GM13976 (cell line): ENCODE measurements around the gene RHOJ.

ENCODE experiments used
- DNase-seq: peaks from one replicate; pipeline ENCODE4 v3.0.0; 2012; ENCODE audit warnings: low spot score
- in situ Hi-C: fragments of 300-500 bp; cut with MboI; formaldehyde crosslinking; loops from one replicate; pipeline ENCODE4 v1.12.0; 2022; ENCODE audit warnings: low sequenced_read_pairs, mixed read lengths, inconsistent platforms; ENCODE audit not compliant: unreplicated experiment
- TF ChIP-seq, protein P1 (sequence below): IDR thresholded peaks from 2 replicates; pipeline ENCODE4 v1.5.1; 2012; ENCODE audit warnings: borderline replicate concordance, mild to moderate bottlenecking; ENCODE audit not compliant: insufficient read depth; ENCODE audit errors: extremely low read depth, missing control alignments, control extremely low read depth

The RHOJ gene

DNA sequence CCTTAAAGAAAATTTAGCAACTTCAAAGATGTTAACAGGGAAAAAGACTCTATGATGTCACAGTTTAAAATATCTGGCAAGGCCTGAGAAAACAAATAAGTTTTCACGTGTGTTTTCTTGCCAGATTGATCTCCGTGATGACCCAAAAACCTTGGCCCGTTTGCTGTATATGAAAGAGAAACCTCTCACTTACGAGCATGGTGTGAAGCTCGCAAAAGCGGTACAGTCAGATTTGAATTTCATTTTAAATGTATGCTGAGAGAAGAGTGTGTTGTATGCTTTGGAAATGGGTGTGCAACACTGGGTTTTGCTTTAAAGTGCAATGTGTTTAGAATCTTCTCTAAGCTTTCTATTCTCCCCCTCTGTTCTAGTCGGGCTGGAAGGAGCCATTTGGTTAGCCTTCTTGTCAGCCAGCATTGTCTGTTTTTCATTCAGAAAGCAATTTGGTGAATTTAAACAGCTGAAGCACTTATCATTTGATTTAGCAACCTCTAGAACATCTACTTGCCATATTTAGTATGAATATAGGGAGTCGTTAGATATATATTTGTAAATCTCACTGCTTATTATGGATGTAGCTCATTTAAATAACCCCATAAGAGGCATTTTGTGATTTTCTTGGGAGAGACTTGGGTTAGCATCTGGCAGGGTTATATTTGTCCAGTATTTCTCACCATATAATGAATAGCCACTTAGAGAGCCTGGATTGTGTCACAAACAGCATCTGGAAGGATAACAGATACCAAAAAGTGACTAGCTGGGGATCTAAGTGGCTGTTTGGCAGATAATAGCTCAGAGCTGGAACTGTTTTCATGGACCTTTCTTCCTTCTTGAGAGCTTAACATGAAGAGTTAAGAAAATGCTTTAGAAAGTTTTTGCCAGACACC is 79.0 kb downstream of the RHOJ start:
- DNase-seq: no peak
- TF ChIP-seq, protein P1, sequence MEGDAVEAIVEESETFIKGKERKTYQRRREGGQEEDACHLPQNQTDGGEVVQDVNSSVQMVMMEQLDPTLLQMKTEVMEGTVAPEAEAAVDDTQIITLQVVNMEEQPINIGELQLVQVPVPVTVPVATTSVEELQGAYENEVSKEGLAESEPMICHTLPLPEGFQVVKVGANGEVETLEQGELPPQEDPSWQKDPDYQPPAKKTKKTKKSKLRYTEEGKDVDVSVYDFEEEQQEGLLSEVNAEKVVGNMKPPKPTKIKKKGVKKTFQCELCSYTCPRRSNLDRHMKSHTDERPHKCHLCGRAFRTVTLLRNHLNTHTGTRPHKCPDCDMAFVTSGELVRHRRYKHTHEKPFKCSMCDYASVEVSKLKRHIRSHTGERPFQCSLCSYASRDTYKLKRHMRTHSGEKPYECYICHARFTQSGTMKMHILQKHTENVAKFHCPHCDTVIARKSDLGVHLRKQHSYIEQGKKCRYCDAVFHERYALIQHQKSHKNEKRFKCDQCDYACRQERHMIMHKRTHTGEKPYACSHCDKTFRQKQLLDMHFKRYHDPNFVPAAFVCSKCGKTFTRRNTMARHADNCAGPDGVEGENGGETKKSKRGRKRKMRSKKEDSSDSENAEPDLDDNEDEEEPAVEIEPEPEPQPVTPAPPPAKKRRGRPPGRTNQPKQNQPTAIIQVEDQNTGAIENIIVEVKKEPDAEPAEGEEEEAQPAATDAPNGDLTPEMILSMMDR: no peak
- in situ Hi-C loops: no loop called here

DNA sequence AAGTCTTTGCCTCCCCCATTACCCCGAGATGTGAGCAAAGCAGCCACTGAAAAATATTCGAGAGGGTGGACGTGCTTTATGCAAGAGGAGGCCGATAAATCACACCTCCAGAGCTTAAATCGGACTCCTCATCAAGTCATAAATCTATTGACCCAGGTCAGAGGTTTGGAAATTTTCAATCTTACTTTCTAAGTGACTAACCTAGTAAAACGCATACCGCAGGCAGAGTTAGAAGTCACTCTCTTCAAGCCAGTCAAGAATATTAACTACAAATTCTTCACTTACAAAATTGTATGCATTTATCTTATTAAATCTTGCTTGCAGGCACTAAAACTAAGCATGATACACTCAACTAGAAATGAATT is 79.6 kb downstream of the RHOJ start:
- TF ChIP-seq, protein P1: no peak
- in situ Hi-C loops: no loop called here
- DNase-seq: no peak

DNA sequence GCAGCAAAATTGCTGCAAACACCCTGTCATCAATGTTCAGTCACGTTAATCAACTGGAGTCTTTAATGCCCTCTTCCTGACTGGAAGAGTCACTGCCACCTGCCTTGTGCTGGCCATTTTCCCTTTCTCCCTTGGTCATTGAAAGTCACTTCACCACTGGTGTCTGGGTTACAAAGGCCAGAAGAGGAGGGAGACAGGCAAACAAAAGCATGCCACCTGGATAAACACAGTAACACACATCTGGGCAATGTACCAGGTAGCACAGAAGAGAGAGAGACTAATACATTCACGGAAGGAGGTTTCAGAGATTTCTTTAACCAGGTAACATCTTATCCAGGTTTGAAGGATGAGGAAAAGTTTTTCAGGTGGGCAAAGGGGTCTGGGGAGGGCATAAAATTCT is 81.8 kb downstream of the RHOJ start:
- TF ChIP-seq, protein P1: no peak
- DNase-seq: no peak
- in situ Hi-C loops: no loop called here

DNA sequence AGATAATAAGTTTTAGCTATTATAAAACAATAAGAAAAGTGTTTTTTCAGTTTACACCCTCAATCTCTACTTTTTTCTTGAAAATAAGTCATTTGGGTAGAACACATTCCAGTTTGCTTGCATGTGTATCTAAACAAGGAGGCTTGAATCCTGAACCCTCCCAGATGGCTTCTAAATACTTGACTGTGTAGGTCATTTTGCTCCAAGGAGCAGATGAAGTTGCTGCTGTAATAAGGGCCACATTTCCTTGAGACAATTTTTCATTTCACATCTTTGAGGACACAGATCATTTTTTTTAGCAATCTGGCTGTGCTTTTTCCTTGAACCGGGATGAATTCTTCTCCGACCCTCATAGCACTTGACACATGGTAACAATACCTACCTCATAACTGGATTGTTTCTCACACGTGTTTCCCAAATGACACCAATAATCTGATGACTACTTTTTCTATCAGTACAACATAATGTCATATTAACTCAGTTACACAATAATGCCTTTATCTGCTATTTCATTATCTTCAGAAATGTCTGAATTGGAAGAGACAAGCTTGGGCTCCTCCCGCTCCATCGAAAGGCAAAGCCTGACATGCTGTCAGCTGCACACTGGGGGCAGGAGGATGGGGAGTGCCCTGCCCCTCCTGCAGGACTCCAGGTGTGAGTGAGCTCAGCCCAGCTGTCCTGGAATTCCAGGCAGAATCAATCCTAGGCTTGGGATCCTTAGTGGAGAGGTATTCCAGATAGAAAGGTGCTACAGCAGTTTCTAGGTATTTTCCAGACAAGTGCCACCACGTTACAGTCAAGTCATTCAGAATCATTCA is 83.6 kb downstream of the RHOJ start:
- in situ Hi-C loops: no loop called here
- no peak for DNase-seq
- TF ChIP-seq, protein P1: no peak

DNA sequence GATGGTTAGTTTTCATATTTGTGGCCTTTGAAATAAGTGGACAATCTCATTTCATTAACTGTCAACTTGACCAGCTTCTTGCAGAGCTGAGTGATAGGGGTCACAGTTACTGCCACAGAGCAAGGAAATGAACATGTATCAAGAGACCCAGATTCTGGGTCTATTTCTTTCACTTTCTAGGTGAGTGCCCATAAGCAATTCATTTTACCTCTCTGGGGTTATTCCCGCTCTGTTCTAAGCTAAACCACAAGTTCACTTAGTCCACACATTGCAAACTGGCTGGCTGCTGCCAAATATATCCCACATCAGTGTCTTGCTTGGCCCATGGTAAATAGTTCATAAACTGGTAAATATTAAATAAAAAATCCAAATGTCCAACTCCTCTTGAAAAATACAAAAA is 84.6 kb downstream of the RHOJ start:
- no peak for DNase-seq
- TF ChIP-seq, protein P1: no peak
- in situ Hi-C loops: no loop called here

DNA sequence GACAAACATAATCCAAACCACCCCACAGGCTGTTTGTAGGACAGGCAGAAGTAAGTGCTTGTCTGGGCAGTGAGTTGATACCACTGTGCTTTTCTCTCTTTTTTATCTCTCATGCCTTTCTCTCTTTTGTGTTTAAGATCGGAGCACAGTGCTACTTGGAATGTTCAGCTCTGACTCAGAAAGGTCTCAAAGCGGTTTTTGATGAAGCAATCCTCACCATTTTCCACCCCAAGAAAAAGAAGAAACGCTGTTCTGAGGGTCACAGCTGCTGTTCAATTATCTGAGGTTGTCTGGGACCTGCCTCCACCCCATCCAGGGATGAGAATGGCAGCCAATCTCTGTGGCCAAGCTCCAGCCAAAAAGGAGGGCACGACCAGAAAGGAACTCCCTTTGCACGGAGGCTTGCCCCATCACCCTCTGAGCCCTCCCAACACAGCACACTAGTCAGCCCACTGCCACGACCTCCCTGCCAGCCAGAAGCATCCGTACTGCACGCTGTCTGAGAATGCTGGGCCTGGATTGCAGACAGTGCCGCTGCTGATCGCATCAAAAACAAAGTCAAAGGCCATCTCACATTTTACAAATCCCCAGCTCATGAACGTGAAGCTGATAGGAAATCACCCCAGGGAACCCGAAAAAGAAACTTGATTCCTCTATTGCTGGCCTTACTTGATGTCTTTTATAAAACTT is 86.6 kb downstream of the RHOJ start:
- in situ Hi-C loops: no loop called here
- TF ChIP-seq, protein P1: no peak
- no peak for DNase-seq
